ENCODE data around the gene FUOM.

- no peak for TF ChIP-seq POLR2AphosphoS5 (IDR thresholded peaks at IDR 0.05)
- no peak for TF ChIP-seq POLR2A (IDR thresholded peaks at IDR 0.05)
These were observed 33.0 kb downstream of the FUOM start for GRCh38 chr10:133324857-133325260.
